ENCODE measurements around the gene RASGRP3.

GRCh38 chr2:33433279-33434235, 42.9 kb upstream of the RASGRP3 start:
- TF ChIP-seq CTCF (conservative IDR thresholded peaks at IDR 0.05) (no peak), EZH2 (IDR thresholded peaks at IDR 0.05; ENCODE audit: low read depth) (no peak)

Data from PC-9 (cell line).